Coronary artery (tissue), 2 donors: ENCODE data around the gene DIABLO.
"Not testable (repeated sequence)": the region's sequence is repeated elsewhere in the genome, so short reads cannot be mapped to it uniquely, and the experiment has no call there.

Experiments used
- DNase-seq: peaks from one replicate; pipeline ENCODE4 v3.0.0-alpha.2; 2017; ENCODE audit warnings: low spot score
- H3K27ac ChIP-seq, 2 donors: fragments of 200-600 bp; sonication (generic); one replicate each; pipeline ENCODE4 v1.5.1; 2016 to 2019
- H3K4me3 ChIP-seq: fragments of 200-600 bp; sonication (generic); 2 replicates; pipeline ENCODE4 v1.5.1; 2016; ENCODE audit warnings: mild to moderate bottlenecking, moderate library complexity
- CTCF ChIP-seq: fragments of 200-600 bp; sonication (generic); IDR thresholded peaks from one replicate; pipeline ENCODE4 v1.5.1; 2019; ENCODE audit warnings: antibody characterized with exemption

DIABLO gene

GRCh38 chr12:122203301-122204166 is 22.3 kb downstream of the DIABLO start, which contains the start of gene B3GNT4:
TSS of gene B3GNT4 (plus strand) at chr12:122203709. CDS start at chr12:122204619, 910 bp downstream.
- DNase-seq, result no peak
- Histone ChIP-seq H3K4me3 (peak within 1 kb of the TSS; percentile 84), H3K27ac (no peak within 1 kb of the TSS)
- no peak for TF ChIP-seq CTCF

DNA sequence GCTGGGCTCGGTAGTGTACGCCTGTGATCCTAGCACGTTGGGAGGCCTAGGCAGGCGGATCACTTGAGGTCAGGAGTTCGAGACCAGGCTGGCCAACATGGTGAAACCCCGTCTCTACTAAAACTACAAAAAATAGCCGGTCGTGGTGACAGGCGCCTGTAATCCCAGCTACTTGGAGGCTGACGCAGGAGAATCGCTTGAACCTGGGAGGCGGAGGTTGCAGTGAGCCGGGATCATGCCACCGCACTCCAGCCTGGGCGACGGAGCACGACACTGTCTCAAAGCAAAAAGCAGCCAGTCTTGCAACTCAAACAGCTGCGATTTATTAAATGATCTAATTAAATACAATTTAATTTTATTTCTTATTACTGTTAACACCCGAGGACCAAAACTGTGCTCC is 23.0 kb downstream of the DIABLO start:
- H3K27ac ChIP-seq, DNase-seq: not testable (repeated sequence)
- H3K4me3 ChIP-seq, result peak overlapping the region; percentile 84

DNA sequence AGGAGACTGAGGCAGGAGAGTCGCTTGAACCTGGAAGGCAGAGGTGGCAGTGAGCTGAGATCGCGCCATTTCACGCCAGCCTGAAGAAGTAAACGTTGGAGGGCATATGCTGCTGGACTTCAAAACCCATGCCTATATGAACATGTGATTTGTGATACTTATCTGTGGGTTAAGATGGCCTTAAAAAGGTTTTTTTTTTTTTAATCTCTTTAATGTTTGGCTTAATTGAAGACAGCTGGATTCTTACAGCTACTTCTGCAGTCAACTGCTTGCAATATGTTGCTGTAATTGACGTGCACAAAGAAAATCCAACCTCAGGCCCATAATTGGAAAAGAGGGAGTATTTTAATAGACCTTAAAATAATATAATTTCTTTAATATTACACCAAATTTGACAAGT is 23.8 kb downstream of the DIABLO start:
- no peak for DNase-seq
- no peak overlapping the region for H3K27ac ChIP-seq
- H3K4me3 ChIP-seq, result no peak overlapping the region
- TF ChIP-seq CTCF, result no peak

DNA sequence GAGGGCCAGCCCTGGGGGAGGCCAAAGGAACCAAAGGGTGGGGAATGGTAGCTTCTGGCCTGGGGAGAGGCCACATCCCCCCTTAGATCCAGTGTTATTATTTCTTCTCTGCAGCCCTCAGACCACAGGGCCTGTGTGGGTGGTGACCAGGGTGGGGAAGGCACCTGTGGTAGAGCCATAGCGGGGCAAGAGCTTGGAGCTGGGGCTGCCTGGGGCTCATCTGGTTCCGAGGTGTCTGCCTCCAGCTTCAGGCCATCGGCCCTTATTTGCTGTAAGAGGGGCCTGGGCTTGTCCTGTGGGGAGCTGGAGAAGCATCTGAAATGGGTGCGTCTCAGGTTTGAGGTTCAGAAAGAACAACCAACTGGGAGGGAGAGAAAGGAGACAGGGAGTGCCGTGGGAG is 24.5 kb downstream of the DIABLO start:
- TF ChIP-seq CTCF, result no peak
- Histone ChIP-seq H3K4me3 (no peak overlapping the region), H3K27ac (no peak overlapping the region)
- DNase-seq, result no peak

- Histone ChIP-seq H3K27ac (no peak overlapping the region), H3K4me3 (no peak overlapping the region)
- no peak for TF ChIP-seq CTCF
- DNase-seq, result no peak
Measured at GRCh38 chr12:122200541-122201175, 25.2 kb downstream of the DIABLO start.

GRCh38 chr12:122199484-122200355 is 26.1 kb downstream of the DIABLO start:
- no peak for TF ChIP-seq CTCF
- DNase-seq, result no peak
- Histone ChIP-seq H3K4me3 (no peak overlapping the region), H3K27ac (no peak overlapping the region)

DNA sequence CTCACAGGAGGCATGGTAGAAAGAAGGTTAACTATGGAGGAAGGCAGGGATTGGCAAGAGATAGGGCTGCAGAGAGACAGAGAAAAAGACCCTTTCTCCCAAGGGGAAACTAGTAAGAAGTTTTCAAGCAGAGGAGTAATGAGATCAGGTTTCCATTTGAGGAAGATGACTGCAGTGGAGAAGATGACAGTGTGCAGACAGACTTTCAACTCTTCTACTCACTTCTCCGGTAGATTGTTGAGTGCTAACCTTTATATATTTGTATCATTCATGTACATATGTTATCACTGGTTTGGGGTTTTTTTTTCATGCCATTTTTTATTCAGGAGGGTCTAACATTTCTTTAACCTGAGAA is 28.3 kb downstream of the DIABLO start:
- no peak for TF ChIP-seq CTCF
- H3K4me3 ChIP-seq, result no peak overlapping the region
- no peak overlapping the region for H3K27ac ChIP-seq
- DNase-seq, result no peak
